ES-I3 (cell line): ENCODE data around the gene TBX1.
"Not testable (repeated sequence)": the region's sequence is repeated elsewhere in the genome, so short reads cannot be mapped to it uniquely, and the experiment has no call there.

Experiments
- H3K36me3 ChIP-seq: 2 replicates; pipeline ENCODE4 v1.6.1; 2013; ENCODE audit warnings: mild to moderate bottlenecking, low read length, control low read depth, moderate library complexity; ENCODE audit not compliant: insufficient read depth
- H3K4me1 ChIP-seq: 2 replicates; pipeline ENCODE4 v1.6.1; 2013; ENCODE audit warnings: mild to moderate bottlenecking, control low read depth, low read length; ENCODE audit not compliant: insufficient read depth
- H3K9ac ChIP-seq: 2 replicates; pipeline ENCODE4 v1.6.1; 2013; ENCODE audit warnings: low read depth, mild to moderate bottlenecking, low read length, moderate library complexity
- H3K9me3 ChIP-seq: 2 replicates; pipeline ENCODE4 v1.6.1; 2013; ENCODE audit warnings: mild to moderate bottlenecking, low read length, moderate library complexity; ENCODE audit not compliant: control insufficient read depth, insufficient read depth

TBX1 gene

DNA sequence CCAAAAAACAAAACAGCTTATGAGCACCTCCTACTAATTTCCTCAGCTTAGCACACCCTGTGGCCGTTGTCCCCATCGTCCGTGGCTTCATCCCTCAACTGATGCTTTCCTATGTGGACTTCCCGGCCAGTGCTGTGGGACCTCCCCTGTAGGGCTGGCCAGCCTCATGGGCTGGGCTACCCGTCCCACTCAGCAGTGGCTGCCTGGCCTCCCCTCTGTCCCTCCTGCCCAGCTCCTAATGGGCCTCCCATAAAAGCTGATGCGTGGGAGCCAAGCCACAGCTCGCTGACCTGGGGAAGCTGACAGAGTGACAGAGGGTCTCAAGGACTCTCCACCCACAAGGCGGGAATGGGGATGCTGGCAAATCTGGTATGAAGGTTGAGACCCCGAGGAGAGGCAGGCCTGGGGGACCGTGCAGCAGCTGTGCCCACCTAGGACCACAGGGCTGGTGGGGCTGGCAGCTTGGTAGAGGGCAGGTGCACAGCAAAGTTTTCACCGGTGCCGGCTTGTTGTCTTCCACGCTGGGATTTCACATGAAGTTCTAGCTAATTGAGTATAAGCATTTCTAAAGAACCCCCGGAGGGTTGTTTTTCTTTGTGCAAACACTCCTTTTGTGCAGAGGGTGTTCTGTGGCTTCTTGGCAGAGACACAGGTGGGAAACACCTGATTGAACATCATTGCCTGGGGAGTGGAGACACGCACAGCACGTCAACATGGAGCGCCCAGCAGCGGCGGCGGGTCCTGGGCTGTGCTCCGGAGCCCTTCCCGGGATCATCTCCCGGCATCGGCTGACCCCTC, 23.2 kb downstream of the TBX1 start:
- no peaks in the 10 kb centered on the region for H3K4me1 ChIP-seq
- no peaks in the 10 kb centered on the region for H3K36me3 ChIP-seq
- H3K9ac ChIP-seq: no peak overlapping the region
- H3K9me3 ChIP-seq: no peaks in the 10 kb centered on the region

DNA sequence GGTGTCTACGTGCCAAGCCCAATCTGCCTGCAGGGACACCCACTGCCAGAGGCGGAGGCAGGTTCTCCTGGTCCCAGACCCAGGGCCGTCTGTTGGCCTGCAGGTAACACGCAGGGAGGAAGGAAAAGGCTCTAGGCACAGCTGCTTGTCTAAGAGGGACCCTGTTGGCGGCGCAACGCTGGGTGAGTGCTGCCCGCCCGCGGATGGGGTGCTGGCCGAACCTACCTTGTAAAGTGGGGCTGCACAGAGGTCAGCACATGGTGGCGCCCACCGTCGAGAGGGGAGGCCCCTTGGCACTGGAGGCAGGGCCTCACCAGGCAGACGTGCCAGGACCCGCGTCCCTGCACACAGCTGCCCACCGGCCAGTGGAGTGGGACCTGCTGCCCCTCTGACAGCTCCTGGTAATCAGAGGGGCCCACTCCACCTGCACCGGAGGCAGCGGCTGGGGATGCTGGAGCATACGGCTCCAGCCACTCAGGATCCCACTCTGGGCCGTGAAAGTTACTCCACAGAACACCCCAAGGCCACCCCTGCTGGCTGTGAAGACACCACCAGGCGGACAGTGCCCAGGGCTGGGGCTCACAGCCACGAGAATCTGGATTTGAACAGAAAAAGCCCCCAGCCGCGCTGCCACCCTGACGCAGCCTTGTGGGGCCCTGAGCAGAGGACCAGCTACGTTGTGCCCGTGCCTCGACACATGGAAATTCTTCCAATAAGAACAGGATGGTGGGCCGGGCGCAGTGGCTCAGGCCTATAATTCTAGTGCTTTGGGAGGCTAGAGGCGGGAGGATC, 24.0 kb downstream of the TBX1 start:
- Histone ChIP-seq H3K4me1 (no peaks in the 10 kb centered on the region), H3K9ac (no peak overlapping the region)

DNA sequence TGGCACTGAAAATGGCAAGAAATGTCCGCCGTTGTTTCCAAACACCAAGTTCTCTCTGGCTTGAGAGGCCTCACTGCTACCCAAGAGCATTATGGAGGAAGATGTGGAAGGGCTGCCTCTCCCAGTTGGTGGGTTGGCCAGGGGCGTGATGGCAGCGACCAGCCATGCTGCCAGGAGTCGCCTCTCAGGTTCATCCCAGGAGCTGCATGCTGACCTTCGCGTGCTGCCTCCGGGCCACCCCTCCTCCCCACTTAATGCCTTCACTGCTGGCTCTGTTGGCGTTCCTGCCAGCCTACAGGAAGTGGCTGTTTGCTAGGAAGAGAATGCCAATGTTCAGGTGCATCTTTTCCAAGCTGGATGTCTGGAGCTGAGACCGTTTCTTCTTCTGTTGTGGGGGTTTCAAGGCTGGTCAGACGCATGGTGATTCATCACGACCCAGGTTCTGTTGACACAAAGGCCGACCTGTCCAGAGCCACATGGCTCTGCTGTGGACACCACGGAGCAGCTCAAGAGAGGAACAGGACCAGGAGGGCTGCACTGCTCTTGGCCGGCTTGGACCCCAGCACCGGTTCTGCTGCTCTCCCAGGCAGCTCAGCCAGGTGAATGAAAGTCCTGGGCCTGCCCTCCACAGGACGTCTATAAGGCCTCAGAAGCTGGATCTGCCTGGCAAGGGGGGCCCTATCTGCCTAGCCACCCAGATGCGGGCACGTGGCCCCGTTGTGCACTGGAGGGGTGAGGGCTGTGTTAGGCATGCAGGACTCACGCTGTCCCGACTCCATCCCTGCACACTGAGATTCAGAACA, 25.1 kb downstream of the TBX1 start:
- no peak overlapping the region for H3K9ac ChIP-seq

More for the DNA sequence above, 24.0 kb downstream of the TBX1 start:
- Histone ChIP-seq H3K9me3 (no peaks in the 10 kb centered on the region), H3K36me3 (no peaks in the 10 kb centered on the region)

DNA sequence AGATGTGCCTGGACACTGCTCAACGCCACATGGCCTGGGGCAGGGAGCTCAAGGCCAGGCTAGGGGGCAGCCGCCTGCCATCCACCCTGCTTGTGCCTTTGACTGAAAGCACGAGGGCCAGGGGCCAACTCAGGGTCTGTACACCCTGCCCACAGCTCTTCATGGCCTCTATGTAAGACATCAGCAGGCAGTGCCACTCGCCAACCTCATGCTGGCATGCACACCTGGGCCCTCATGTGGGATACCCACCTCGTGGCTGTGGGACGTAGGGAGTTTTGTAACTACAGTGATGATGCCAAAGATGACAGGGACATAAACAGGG, 25.6 kb downstream of the TBX1 start:
- no peak overlapping the region for H3K9ac ChIP-seq
- H3K9me3 ChIP-seq: no peaks in the 10 kb centered on the region
- H3K36me3 ChIP-seq: no peaks in the 10 kb centered on the region
- H3K4me1 ChIP-seq: no peaks in the 10 kb centered on the region

More for the DNA sequence above, 25.1 kb downstream of the TBX1 start:
- Histone ChIP-seq H3K9me3 (no peaks in the 10 kb centered on the region), H3K4me1 (no peaks in the 10 kb centered on the region), H3K36me3 (no peaks in the 10 kb centered on the region)

DNA sequence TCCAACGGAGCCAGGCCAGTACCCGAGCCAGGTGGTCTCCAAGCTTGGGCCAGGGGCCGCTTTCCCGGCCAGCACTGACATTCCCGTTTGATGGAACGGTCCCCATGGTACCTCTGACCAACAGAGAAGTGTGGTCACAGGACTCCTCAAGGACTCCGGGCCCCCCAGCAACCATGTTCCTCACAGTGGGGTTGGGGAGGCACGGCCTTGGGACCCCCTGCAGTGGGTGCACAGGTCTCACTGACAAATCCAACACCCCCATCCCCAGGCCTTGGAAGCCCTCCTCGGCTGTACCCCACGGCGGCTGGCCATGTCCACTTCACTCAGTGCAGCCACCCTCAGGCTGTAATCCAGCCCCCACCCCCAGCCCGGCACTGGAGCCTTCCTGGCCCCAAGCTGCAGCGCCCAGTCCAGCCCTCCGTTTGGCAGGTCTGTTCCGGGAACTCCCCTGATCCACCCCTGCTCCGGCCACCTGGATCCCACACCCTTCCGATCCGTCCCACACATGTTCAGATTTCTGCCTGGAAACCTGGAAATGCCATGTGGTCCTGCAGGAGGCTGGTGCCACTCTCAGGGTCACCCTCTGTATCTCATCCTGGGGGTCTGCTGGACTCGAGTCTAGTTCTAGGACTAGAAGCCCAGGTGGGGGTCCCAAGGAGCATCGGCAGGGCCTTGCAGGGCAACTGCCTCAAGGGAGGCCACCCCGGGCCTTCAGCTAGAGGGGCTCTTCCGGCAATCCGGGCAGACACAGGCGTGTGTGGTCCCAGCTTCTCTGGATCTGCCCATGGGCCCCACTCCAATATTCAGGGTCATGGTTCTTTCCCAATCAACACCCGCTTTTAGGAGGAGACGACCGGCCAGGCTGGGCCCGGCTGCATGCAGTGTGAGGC, 26.6 kb downstream of the TBX1 start:
- Histone ChIP-seq H3K9ac (no peak overlapping the region), H3K9me3 (no peaks in the 10 kb centered on the region), H3K36me3 (no peaks in the 10 kb centered on the region), H3K4me1 (no peaks in the 10 kb centered on the region)

DNA sequence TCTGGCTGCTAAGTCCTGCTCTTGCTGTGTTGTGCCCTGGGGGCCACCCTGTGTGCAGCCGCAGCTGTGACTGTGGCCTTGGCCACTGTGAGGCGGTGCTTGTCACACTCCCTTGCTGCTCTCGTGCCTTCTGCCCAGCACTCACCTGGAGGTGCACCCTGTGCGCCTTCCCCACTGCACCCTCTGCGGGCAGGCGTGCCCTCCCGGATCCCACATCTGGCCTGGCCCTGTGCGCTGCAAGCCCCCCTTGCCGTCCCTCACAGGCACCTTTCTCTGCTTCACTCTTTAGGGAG, 27.2 kb downstream of the TBX1 start:
- Histone ChIP-seq H3K9ac (no peak overlapping the region), H3K4me1 (no peaks in the 10 kb centered on the region), H3K36me3 (no peaks in the 10 kb centered on the region), H3K9me3 (no peaks in the 10 kb centered on the region)

DNA sequence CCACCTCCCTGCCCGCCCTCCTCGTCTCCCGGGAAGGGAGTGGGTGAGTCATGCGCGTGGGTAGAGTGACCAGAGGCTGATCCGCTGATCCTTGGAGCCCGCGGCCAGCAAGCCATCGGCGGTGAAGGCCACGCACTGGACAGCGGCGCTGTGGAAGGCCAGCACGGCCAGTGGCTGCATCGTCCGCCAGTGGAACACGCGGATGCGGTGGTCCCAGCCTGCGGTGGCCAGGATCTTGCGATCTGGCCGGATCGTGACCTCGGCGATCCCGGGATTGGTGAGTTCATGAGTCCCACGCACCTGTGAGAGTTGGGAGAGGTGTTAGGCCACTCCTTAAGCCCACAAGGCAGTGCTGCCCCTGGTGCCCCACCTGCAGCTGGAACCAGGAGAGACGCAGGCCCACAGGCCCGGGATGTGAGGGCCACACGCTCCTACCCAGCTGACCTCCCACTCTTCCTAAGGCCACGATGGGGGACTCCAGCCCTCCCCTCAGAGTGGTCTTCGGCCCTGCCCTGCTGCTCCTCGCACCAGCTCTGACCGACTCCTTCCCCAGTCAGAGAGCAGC, 28.2 kb downstream of the TBX1 start:
- H3K36me3 ChIP-seq: no peaks in the 10 kb centered on the region
- H3K9ac ChIP-seq: no peak overlapping the region
- H3K9me3 ChIP-seq: no peaks in the 10 kb centered on the region
- no peaks in the 10 kb centered on the region for H3K4me1 ChIP-seq

DNA sequence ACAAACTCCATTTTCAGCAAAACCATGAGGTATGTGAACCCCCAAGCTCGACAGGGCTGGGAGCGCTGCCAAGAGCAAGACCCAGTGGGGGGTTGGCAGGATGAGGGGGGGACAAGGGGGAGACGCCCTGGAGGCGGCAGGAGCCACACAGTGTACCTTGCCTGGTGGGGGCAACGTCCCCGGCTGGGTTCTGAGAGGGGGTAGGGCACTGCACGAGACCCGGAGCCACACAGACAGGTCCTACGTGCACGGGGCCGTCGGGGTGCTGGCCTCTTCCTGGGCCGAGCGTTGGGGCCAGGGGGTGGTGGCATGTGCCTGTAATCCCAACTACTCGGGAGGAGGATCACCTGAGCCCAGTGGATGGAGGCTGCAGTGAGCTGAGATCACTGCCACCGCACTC, 28.8 kb downstream of the TBX1 start:
- Histone ChIP-seq H3K36me3 (no peaks in the 10 kb centered on the region), H3K9me3 (no peaks in the 10 kb centered on the region)

DNA sequence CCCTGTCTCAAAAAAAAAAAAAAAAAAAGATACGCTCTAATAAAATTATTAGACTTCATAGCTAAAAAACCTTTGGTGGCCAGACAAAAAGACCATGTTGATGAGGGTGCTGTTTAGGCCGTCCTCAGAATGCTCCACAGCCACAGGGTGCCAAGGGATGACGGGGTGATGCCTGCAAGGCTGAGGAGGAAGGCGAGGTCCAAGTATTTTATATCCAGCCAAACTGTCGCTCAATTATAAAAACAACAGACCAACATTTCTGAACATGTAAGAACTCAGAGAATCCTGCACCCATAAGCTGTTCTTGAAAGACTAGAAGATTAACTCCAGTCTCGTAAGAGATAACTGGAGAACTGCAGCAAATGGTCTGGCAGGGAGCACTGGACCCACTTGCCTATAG, 29.2 kb downstream of the TBX1 start:
- no peaks in the 10 kb centered on the region for H3K9me3 ChIP-seq
- no peaks in the 10 kb centered on the region for H3K36me3 ChIP-seq
- H3K4me1 ChIP-seq: no peaks in the 10 kb centered on the region
- no peak overlapping the region for H3K9ac ChIP-seq

More for the DNA sequence above, 28.8 kb downstream of the TBX1 start:
- Histone ChIP-seq H3K4me1 (no peaks in the 10 kb centered on the region), H3K9ac (no peak overlapping the region)

DNA sequence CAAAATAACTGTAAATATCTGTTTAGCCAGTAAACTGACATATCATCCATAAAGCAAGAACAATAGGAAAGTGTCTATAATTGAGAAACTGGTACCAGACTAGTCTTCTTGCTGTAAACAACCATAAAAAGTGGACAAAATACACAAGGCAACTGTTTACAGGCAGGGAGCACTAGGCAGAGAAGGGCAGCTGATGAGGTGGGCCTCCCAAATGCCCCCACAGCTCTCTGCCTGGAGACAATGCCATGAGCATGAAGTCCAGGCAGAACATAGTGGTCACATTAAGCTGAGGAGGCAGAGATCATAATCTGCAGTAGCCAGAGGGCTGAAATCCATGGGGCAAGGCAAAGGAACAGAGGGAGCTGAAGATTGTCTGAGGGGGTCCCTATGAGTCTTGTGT, 30.7 kb downstream of the TBX1 start:
- H3K4me1 ChIP-seq: no peaks in the 10 kb centered on the region
- H3K36me3 ChIP-seq: no peaks in the 10 kb centered on the region
- no peak overlapping the region for H3K9ac ChIP-seq
- H3K9me3 ChIP-seq: no peaks in the 10 kb centered on the region

DNA sequence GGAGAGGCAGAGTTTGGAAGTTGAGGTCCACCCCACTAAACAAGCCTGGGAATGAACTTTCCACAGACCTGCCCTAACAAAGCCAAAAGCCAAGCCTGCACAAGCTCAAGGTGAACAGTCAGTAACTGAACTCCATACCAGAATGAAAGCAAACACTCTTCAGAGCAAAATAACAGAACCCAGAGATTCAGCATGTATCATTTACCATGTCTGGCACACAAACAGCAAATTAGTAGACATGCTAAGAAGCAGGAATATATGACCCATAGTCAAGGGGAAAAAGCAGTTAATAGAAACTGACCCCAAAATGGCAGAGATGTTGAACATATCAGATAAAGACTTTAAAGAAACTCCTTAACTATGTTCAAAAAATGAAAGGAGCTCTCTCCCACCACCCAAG, 31.3 kb downstream of the TBX1 start:
- Histone ChIP-seq H3K9ac (no peak overlapping the region), H3K9me3 (no peaks in the 10 kb centered on the region), H3K36me3 (no peaks in the 10 kb centered on the region), H3K4me1 (peaks cover 2% of the 10 kb centered on the region; the same call in 1 of the 2 replicates)

DNA sequence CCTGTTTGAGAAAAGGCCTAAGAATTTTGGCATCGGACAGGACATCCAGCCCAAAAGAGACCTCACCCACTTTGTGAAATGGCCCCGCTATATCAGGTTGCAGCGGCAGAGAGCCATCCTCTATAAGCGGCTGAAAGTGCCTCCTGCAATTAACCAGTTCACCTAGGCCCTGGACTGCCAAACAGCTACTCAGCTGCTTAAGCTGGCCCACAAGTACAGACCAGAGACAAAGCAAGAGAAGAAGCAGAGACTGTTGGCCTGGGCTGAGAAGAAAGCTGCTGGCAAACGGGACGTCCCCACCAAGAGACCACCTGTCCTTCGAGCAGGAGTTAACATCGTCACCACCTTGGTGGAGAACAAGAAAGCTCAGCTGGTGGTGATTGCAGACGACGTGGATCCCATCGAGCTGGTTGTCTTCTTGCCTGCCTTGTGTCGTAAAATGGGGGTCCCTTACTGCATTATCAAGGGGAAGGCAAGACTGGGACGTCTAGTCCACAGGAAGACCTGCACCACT, 31.9 kb downstream of the TBX1 start:
- not testable (repeated sequence) for H3K36me3 ChIP-seq, H3K4me1 ChIP-seq, H3K9ac ChIP-seq, H3K9me3 ChIP-seq

DNA sequence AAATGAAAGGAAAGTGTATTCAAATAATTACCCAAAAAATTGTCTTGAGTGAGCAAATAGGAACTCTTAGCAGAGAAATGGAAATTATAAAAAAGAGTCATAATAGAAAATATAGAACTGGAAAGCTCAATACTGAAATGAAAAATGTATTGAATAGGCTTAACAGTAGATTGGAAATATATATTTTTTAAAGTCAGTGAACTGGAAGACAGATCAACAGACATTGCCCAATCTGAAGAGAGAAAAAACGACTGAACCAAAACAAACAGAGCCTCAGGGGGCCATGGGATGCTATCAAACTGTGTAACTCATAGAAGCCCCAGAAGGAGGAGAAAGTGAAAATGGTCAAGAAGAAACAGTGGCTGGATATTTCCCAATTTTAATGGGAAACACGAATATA, 32.6 kb downstream of the TBX1 start:
- peaks cover 10% of the 10 kb centered on the region; the same call in 1 of the 2 replicates for H3K4me1 ChIP-seq
- no peak overlapping the region for H3K9ac ChIP-seq
- H3K9me3 ChIP-seq: no peaks in the 10 kb centered on the region
- H3K36me3 ChIP-seq: no peaks in the 10 kb centered on the region
